ENCODE results near the gene LY6G6C.

DNA sequence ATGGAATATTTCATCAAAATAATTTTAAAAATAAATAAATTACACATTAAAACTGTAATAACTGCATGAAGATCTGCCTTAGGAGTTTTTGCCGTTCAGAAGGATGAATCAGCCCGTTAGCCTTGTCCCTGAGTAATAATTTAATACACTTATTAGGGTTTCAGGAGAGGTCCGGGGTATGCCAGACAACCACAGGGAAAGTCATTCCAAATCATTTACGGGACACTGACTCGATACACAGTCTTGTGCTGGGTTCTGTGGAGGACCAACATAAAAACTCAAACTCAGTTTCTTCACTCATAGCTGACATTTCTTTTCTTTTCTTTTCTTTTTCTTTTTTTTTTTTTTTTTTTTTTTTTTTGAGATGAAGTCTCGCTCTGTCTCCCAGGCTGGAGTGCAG is 15.6 kb downstream of the LY6G6C start:
- TF ChIP-seq, protein P1, sequence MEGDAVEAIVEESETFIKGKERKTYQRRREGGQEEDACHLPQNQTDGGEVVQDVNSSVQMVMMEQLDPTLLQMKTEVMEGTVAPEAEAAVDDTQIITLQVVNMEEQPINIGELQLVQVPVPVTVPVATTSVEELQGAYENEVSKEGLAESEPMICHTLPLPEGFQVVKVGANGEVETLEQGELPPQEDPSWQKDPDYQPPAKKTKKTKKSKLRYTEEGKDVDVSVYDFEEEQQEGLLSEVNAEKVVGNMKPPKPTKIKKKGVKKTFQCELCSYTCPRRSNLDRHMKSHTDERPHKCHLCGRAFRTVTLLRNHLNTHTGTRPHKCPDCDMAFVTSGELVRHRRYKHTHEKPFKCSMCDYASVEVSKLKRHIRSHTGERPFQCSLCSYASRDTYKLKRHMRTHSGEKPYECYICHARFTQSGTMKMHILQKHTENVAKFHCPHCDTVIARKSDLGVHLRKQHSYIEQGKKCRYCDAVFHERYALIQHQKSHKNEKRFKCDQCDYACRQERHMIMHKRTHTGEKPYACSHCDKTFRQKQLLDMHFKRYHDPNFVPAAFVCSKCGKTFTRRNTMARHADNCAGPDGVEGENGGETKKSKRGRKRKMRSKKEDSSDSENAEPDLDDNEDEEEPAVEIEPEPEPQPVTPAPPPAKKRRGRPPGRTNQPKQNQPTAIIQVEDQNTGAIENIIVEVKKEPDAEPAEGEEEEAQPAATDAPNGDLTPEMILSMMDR (conservative IDR thresholded peaks at IDR 0.05), result no peak
- TF ChIP-seq ZFX (IDR thresholded peaks at IDR 0.05), result no peak

Measured in C4-2B (cell line).